ENCODE data around the gene KIF6.

GRCh38 chr6:39338397-39338796, 386.8 kb downstream of the KIF6 start:
- TF ChIP-seq CTCF (IDR thresholded peaks at IDR 0.05; ENCODE audit: insufficient read depth, low read depth, low read length) (no peak), EZH2 (IDR thresholded peaks at IDR 0.05; ENCODE audit: insufficient read depth, low read length) (no peak)
